ENCODE data around the gene RSRC1.

RSRC1 gene

DNA sequence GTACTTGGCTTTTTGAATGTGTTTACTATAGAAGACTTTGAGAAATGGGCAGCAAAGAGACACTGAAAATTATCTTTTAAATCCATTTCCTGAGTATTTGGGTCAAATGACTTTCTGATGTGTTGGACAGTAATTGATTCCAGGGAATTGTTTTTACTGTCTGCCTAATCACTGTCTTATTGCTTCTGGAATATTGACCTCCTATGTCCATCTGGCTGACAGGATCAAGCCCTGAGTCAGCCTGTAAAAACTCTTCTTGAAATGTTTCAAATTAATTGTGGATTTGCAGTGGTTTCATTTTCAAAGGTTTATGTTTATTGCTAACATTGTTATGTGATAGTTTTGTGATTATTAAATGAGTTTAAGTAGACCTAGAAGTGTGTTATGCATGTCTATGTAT, 410.5 kb downstream of the RSRC1 start:
- H3K27ac ChIP-seq (ENCODE audit: low read length): no peak overlapping the region
- no peak for ATAC-seq (ENCODE audit: insufficient read depth, low read depth)
- H3K27me3 ChIP-seq (ENCODE audit: insufficient read depth, low read length, poor library complexity): no peaks in the 10 kb centered on the region
- no peaks in the 10 kb centered on the region for H3K36me3 ChIP-seq (ENCODE audit: insufficient read depth, low read length)
- DNase-seq: no peak
- no peak overlapping the region for H3K9ac ChIP-seq (ENCODE audit: low read depth, low read length)
- H4K20me1 ChIP-seq (ENCODE audit: insufficient read depth, low read length): no peaks in the 10 kb centered on the region
- no peaks in the 10 kb centered on the region for H3K4me1 ChIP-seq (ENCODE audit: insufficient read depth, low read length)
- no peaks in the 10 kb centered on the region for H3K9me3 ChIP-seq (ENCODE audit: insufficient read depth, low read length, severe bottlenecking)
- H3K4me2 ChIP-seq (ENCODE audit: insufficient read depth, low read length): no peak overlapping the region
- TF ChIP-seq, protein P1, sequence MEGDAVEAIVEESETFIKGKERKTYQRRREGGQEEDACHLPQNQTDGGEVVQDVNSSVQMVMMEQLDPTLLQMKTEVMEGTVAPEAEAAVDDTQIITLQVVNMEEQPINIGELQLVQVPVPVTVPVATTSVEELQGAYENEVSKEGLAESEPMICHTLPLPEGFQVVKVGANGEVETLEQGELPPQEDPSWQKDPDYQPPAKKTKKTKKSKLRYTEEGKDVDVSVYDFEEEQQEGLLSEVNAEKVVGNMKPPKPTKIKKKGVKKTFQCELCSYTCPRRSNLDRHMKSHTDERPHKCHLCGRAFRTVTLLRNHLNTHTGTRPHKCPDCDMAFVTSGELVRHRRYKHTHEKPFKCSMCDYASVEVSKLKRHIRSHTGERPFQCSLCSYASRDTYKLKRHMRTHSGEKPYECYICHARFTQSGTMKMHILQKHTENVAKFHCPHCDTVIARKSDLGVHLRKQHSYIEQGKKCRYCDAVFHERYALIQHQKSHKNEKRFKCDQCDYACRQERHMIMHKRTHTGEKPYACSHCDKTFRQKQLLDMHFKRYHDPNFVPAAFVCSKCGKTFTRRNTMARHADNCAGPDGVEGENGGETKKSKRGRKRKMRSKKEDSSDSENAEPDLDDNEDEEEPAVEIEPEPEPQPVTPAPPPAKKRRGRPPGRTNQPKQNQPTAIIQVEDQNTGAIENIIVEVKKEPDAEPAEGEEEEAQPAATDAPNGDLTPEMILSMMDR (IDR thresholded peaks at IDR 0.05; ENCODE audit: borderline replicate concordance, extremely low read depth, low read length, poor library complexity, severe bottlenecking): no peak
- no peak for TF ChIP-seq EZH2 (IDR thresholded peaks at IDR 0.05; ENCODE audit: borderline replicate concordance, low read depth, low read length, severe bottlenecking)
- H2AFZ ChIP-seq (ENCODE audit: low read depth, low read length): no peak overlapping the region
- H3K79me2 ChIP-seq (ENCODE audit: insufficient read depth, low read length): no peaks in the 10 kb centered on the region
- no peak overlapping the region for H3K4me3 ChIP-seq (ENCODE audit: low read depth in 1 of 2, low read length in 2 of 2)

GRCh38 chr3:158522221-158523136, 412.6 kb downstream of the RSRC1 start:
- no peak overlapping the region for H3K4me3 ChIP-seq (ENCODE audit: low read depth in 1 of 2, low read length in 2 of 2)
- no peak for ATAC-seq (ENCODE audit: insufficient read depth, low read depth)

GRCh38 chr3:158528076-158528674, 418.3 kb downstream of the RSRC1 start:
- H4K20me1 ChIP-seq (ENCODE audit: insufficient read depth, low read length): no peaks in the 10 kb centered on the region
- H3K79me2 ChIP-seq (ENCODE audit: insufficient read depth, low read length): no peaks in the 10 kb centered on the region
- no peaks in the 10 kb centered on the region for H3K9me3 ChIP-seq (ENCODE audit: insufficient read depth, low read length, severe bottlenecking)
- H3K27me3 ChIP-seq (ENCODE audit: insufficient read depth, low read length, poor library complexity): no peaks in the 10 kb centered on the region
- H3K36me3 ChIP-seq (ENCODE audit: insufficient read depth, low read length): no peaks in the 10 kb centered on the region
- no peak overlapping the region for H2AFZ ChIP-seq (ENCODE audit: low read depth, low read length)
- no peak for ATAC-seq (ENCODE audit: insufficient read depth, low read depth)
- TF ChIP-seq, protein P1 (IDR thresholded peaks at IDR 0.05; ENCODE audit: borderline replicate concordance, extremely low read depth, low read length, poor library complexity, severe bottlenecking): no peak
- no peak for TF ChIP-seq EZH2 (IDR thresholded peaks at IDR 0.05; ENCODE audit: borderline replicate concordance, low read depth, low read length, severe bottlenecking)
- DNase-seq: no peak
- no peak overlapping the region for H3K9ac ChIP-seq (ENCODE audit: low read depth, low read length)
- H3K27ac ChIP-seq (ENCODE audit: low read length): no peak overlapping the region
- H3K4me3 ChIP-seq (ENCODE audit: low read depth in 1 of 2, low read length in 2 of 2): no peak overlapping the region
- no peak overlapping the region for H3K4me2 ChIP-seq (ENCODE audit: insufficient read depth, low read length)
- H3K4me1 ChIP-seq (ENCODE audit: insufficient read depth, low read length): no peaks in the 10 kb centered on the region

More at GRCh38 chr3:158522221-158523136, 412.6 kb downstream of the RSRC1 start:
- Histone ChIP-seq H3K36me3 (ENCODE audit: insufficient read depth, low read length) (no peaks in the 10 kb centered on the region), H3K27me3 (ENCODE audit: insufficient read depth, low read length, poor library complexity) (no peaks in the 10 kb centered on the region), H3K27ac (ENCODE audit: low read length) (no peak overlapping the region), H3K4me2 (ENCODE audit: insufficient read depth, low read length) (no peak overlapping the region), H3K9ac (ENCODE audit: low read depth, low read length) (no peak overlapping the region), H3K79me2 (ENCODE audit: insufficient read depth, low read length) (no peaks in the 10 kb centered on the region), H3K4me1 (ENCODE audit: insufficient read depth, low read length) (no peaks in the 10 kb centered on the region), H4K20me1 (ENCODE audit: insufficient read depth, low read length) (no peaks in the 10 kb centered on the region), H3K9me3 (ENCODE audit: insufficient read depth, low read length, severe bottlenecking) (no peaks in the 10 kb centered on the region), H2AFZ (ENCODE audit: low read depth, low read length) (no peak overlapping the region)
- TF ChIP-seq, protein P1 (IDR thresholded peaks at IDR 0.05; ENCODE audit: borderline replicate concordance, extremely low read depth, low read length, poor library complexity, severe bottlenecking): no peak
- no peak for TF ChIP-seq EZH2 (IDR thresholded peaks at IDR 0.05; ENCODE audit: borderline replicate concordance, low read depth, low read length, severe bottlenecking)
- no peak for DNase-seq
